ENCODE data around the gene CD34. TPM values are rescaled to one million over a fixed set of nuclear protein-coding genes. Genes with fewer than 3 reads are reported as not detected.

Gene CD34, protein sequence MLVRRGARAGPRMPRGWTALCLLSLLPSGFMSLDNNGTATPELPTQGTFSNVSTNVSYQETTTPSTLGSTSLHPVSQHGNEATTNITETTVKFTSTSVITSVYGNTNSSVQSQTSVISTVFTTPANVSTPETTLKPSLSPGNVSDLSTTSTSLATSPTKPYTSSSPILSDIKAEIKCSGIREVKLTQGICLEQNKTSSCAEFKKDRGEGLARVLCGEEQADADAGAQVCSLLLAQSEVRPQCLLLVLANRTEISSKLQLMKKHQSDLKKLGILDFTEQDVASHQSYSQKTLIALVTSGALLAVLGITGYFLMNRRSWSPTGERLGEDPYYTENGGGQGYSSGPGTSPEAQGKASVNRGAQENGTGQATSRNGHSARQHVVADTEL
- total RNA-seq (2014; rRNA removed; shearing (Covaris generic)) (not detected in 2 replicates), polyA plus RNA-seq (2016; fragmentation: Nextera tagmentation; extraction: Ambion mirVana) (0.24 and 0.34 TPM in 2 replicates)

DNA sequence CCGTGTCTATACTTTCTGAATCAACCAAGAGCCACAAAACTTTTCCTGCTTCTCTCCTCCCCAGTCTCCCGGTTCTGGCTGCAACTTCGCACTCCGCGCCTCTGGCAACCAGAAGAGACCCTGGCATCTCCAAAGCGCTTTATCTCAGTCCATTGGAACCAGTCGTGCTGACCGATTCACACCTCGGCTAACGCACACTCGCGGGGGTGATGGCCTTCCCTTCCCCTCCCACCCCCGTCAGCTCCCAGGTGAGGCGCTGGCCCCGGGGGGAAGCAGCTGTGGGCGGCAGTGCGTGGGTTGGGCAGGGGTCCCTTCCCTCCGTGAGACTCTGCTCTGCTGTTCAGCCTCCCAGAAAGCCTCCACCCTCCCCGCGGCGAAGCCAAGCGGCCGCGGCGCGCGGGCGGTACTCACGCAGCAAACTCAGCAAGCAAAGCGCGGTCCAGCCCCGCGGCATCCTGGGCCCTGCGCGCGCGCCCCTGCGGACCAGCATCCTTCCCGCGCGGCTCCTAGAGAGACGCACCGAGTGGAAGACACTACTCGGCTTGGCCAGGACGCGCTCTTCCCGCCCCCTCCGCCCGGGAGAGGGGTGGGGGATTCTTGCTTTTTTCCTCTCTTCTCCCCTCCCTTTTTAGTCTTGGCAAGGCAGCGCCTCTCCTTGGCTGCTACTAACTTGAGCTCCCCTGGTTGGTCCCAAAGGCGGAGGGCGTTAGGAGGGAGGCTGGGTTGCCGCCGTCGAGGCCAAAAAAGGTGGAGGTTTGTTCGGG, at the start of gene CD34:
Gene CD34, minus strand, starts transcription at position 535 of the 764 bp plus-strand sequence. Its CDS starts 45 bp downstream, at position 490.
- Histone ChIP-seq H3K27me3 (replicated peaks; ENCODE audit: insufficient read depth) (peaks cover 19% of the 10 kb centered on the region; the same call in 1 of the 2 replicates), H3K9me2 (ENCODE audit: insufficient read depth) (peaks cover 4% of the 10 kb centered on the region; the same call in 1 of the 2 replicates), H3K4me3 (peak within 1 kb of the TSS; percentile 67), H3K4me2 (ENCODE audit: unreplicated experiment) (peak within 1 kb of the TSS; percentile 77), H3K9me3 (ENCODE audit: low read depth) (no peaks in the 10 kb centered on the region), H3K4me1 (ENCODE audit: insufficient read depth) (no peaks in the 10 kb centered on the region), H3K79me2 (ENCODE audit: insufficient read depth) (no peaks in the 10 kb centered on the region), H4K20me1 (ENCODE audit: insufficient read depth) (no peaks in the 10 kb centered on the region), H3K9ac (no peak within 1 kb of the TSS), H2AFZ (peak within 1 kb of the TSS; percentile 80), H3K36me3 (ENCODE audit: low read depth) (no peaks in the 10 kb centered on the region), H3K27ac (no peak within 1 kb of the TSS), H3F3A (ENCODE audit: insufficient read depth) (no peaks in the 10 kb centered on the region)
- in situ Hi-C loops (cut with MboI): no loop called here
- TF ChIP-seq EZH2phosphoT487 (IDR thresholded peaks at IDR 0.05; ENCODE audit: insufficient read depth, low read depth) (no peak), EZH2 (IDR thresholded peaks at IDR 0.05; ENCODE audit: insufficient read depth, poor library complexity, severe bottlenecking) (no peak)
- 2% methylated on average over 51 to 56 of the region's 56 CpGs for WGBS, 2 experiments (ENCODE audit: low coverage in 1 of 2, low lambda C conversion rate in 2 of 2, missing lambda C conversion rate in 2 of 2)
- DNase-seq: peak; percentile 66

GRCh38 chr1:207960346-207960745, 49.4 kb upstream of the CD34 start:
- 69 to 77% methylated on average over 4 of the region's 4 CpGs for WGBS, 2 experiments (ENCODE audit: low coverage in 1 of 2, low lambda C conversion rate in 2 of 2, missing lambda C conversion rate in 2 of 2)
- Histone ChIP-seq H3K36me3 (ENCODE audit: low read depth) (no peaks in the 10 kb centered on the region), H4K20me1 (ENCODE audit: insufficient read depth) (no peaks in the 10 kb centered on the region), H3K79me2 (ENCODE audit: insufficient read depth) (no peaks in the 10 kb centered on the region), H3K9me2 (ENCODE audit: insufficient read depth) (no peaks in the 10 kb centered on the region), H3K9ac (no peak overlapping the region), H3K4me3 (no peak overlapping the region), H2AFZ (no peak overlapping the region), H3K9me3 (ENCODE audit: low read depth) (no peaks in the 10 kb centered on the region), H3K27ac (no peak overlapping the region), H3K27me3 (replicated peaks; ENCODE audit: insufficient read depth) (no peaks in the 10 kb centered on the region; the same call in 1 of the 2 replicates), H3K4me1 (ENCODE audit: insufficient read depth) (peaks cover 23% of the 10 kb centered on the region), H3F3A (ENCODE audit: insufficient read depth) (peaks cover 23% of the 10 kb centered on the region), H3K4me2 (ENCODE audit: unreplicated experiment) (no peak overlapping the region)
- TF ChIP-seq EZH2 (IDR thresholded peaks at IDR 0.05; ENCODE audit: insufficient read depth, poor library complexity, severe bottlenecking) (no peak), EZH2phosphoT487 (IDR thresholded peaks at IDR 0.05; ENCODE audit: insufficient read depth, low read depth) (no peak)
- in situ Hi-C loops (cut with MboI): no loop called here
- no peak for DNase-seq

GRCh38 chr1:207959910-207960309, 49.0 kb upstream of the CD34 start:
- WGBS, 2 experiments (ENCODE audit: low coverage in 1 of 2, low lambda C conversion rate in 2 of 2, missing lambda C conversion rate in 2 of 2): 80 to 81% methylated on average over 5 of the region's 5 CpGs
- H3K27me3 ChIP-seq (replicated peaks; ENCODE audit: insufficient read depth): no peaks in the 10 kb centered on the region; the same call in 1 of the 2 replicates
- DNase-seq: no peak

DNA sequence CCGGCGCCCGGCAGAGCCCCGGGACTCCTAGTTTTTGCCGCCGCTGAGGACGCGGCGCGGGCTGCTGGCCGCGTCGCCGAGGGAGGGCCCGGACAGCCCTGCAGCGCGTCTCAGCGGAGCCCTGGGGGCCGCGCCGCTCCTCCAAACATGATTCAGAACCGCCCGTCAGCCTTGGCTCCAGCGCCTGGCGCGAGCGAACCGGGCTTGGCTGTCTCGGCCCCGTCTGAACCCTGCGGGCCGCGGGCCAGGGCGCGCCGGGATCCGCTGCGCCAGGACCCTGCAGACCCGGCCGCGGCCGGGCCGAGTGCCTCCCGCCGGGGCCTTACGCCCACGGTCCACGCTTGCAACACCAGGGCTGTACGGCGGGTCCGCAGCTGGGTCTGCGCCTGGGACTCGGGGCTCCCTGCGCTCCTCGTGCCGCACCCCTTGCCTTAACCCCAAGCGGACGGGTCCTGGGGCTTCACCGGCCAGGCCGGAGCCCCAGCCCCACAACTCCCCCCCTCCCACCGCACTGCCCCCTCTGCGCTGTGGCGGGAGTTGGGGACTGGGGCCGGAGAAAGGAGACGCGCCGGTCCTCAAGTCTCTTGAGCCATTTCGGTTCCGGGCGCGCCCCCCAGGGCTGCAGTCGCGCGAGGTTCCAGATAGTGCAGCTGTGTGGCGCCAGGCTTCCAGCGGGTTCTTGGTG, 48.4 kb upstream of the CD34 start:
- WGBS, 2 experiments (ENCODE audit: low coverage in 1 of 2, low lambda C conversion rate in 2 of 2, missing lambda C conversion rate in 2 of 2): 41 to 57% methylated on average over 52 to 70 of the region's 76 CpGs
- H3K27ac ChIP-seq: no peak overlapping the region
- DNase-seq: peak; percentile 80
- H3K79me2 ChIP-seq (ENCODE audit: insufficient read depth): no peaks in the 10 kb centered on the region
- no peaks in the 10 kb centered on the region for H4K20me1 ChIP-seq (ENCODE audit: insufficient read depth)
- no peaks in the 10 kb centered on the region for H3K9me2 ChIP-seq (ENCODE audit: insufficient read depth)
- peak overlapping the region; percentile 68 for H3K4me3 ChIP-seq
- peak overlapping the region; percentile 59 for H3K9ac ChIP-seq
- no peaks in the 10 kb centered on the region for H3K36me3 ChIP-seq (ENCODE audit: low read depth)
- in situ Hi-C loops (cut with MboI): no loop called here
- no peaks in the 10 kb centered on the region; the same call in 1 of the 2 replicates for H3K27me3 ChIP-seq (replicated peaks; ENCODE audit: insufficient read depth)
- H3K4me1 ChIP-seq (ENCODE audit: insufficient read depth): peaks cover 15% of the 10 kb centered on the region
- peaks cover 13% of the 10 kb centered on the region for H3F3A ChIP-seq (ENCODE audit: insufficient read depth)
- peak overlapping the region; percentile 70 for H3K4me2 ChIP-seq (ENCODE audit: unreplicated experiment)
- TF ChIP-seq EZH2 (IDR thresholded peaks at IDR 0.05; ENCODE audit: insufficient read depth, poor library complexity, severe bottlenecking) (no peak), EZH2phosphoT487 (IDR thresholded peaks at IDR 0.05; ENCODE audit: insufficient read depth, low read depth) (no peak)
- H3K9me3 ChIP-seq (ENCODE audit: low read depth): no peaks in the 10 kb centered on the region
- peak overlapping the region; percentile 80 for H2AFZ ChIP-seq

More at GRCh38 chr1:207959910-207960309, 49.0 kb upstream of the CD34 start:
- Histone ChIP-seq H2AFZ (no peak overlapping the region), H3K9ac (no peak overlapping the region), H4K20me1 (ENCODE audit: insufficient read depth) (no peaks in the 10 kb centered on the region), H3K27ac (no peak overlapping the region), H3K79me2 (ENCODE audit: insufficient read depth) (no peaks in the 10 kb centered on the region), H3K9me3 (ENCODE audit: low read depth) (no peaks in the 10 kb centered on the region), H3K36me3 (ENCODE audit: low read depth) (no peaks in the 10 kb centered on the region), H3F3A (ENCODE audit: insufficient read depth) (peaks cover 19% of the 10 kb centered on the region), H3K4me1 (ENCODE audit: insufficient read depth) (peaks cover 22% of the 10 kb centered on the region), H3K4me3 (no peak overlapping the region), H3K4me2 (ENCODE audit: unreplicated experiment) (no peak overlapping the region), H3K9me2 (ENCODE audit: insufficient read depth) (no peaks in the 10 kb centered on the region)
- in situ Hi-C loops (cut with MboI): no loop called here
- TF ChIP-seq EZH2 (IDR thresholded peaks at IDR 0.05; ENCODE audit: insufficient read depth, poor library complexity, severe bottlenecking): no peak
- no peak for TF ChIP-seq EZH2phosphoT487 (IDR thresholded peaks at IDR 0.05; ENCODE audit: insufficient read depth, low read depth)
